Measurements from ENCODE around the gene BCAS4.
A peak's percentile ranks its signal among the peaks of the same experiment; 100 is the strongest.

BCAS4 gene

GRCh38 chr20:50865114-50865513, 70.3 kb downstream of the BCAS4 start:
- Histone ChIP-seq H3K4me1 (ENCODE audit: control insufficient read depth in 2 of 2, insufficient read depth in 1 of 2, low read depth in 1 of 2, low read length in 2 of 2) (peaks cover under 1 to 5% of the 10 kb centered on the region in 2 donors), H3K27ac (replicated peaks; ENCODE audit: low read length) (no peak overlapping the region), H3K79me1 (ENCODE audit: low read depth, low read length) (no peaks in the 10 kb centered on the region), H3K4me2 (ENCODE audit: insufficient read depth, low read length, poor library complexity, severe bottlenecking) (no peak overlapping the region), H2BK12ac (ENCODE audit: low read length) (no peak overlapping the region), H4K8ac (ENCODE audit: low read depth, low read length) (no peak overlapping the region), H4K91ac (ENCODE audit: low read depth, low read length, poor library complexity) (no peak overlapping the region), H3K4me3 (ENCODE audit: low read length in 2 of 2) (peak overlapping the region in 1 of 2 donors; percentile 8), H2AK5ac (ENCODE audit: low read depth, low read length) (peak overlapping the region; percentile 46), H2BK120ac (ENCODE audit: low read depth, low read length) (no peak overlapping the region), H2BK15ac (ENCODE audit: low read length) (no peak overlapping the region), H3K9ac (ENCODE audit: low read depth, low read length, poor library complexity) (no peak overlapping the region), H3K14ac (ENCODE audit: low read length) (no peak overlapping the region), H2BK5ac (ENCODE audit: low read length) (no peak overlapping the region), H3K9me3 (replicated peaks in 1 of 2; ENCODE audit: control insufficient read depth in 2 of 2, insufficient read depth in 1 of 2, low read depth in 1 of 2, low read length in 2 of 2) (no peaks in the 10 kb centered on the region), H3K4ac (ENCODE audit: low read length) (no peak overlapping the region), H3K18ac (ENCODE audit: low read length) (no peak overlapping the region), H2AFZ (ENCODE audit: low read length) (no peak overlapping the region), H3K27me3 (ENCODE audit: control insufficient read depth in 3 of 3, insufficient read depth in 3 of 3, low read depth in 1 of 3, low read length in 3 of 3) (no peaks in the 10 kb centered on the region), H3K36me3 (replicated peaks in 1 of 2; ENCODE audit: control insufficient read depth in 2 of 2, insufficient read depth in 2 of 2, low read length in 2 of 2) (peaks cover 0 to 2% of the 10 kb centered on the region in 2 donors), H3K23ac (ENCODE audit: low read depth, low read length, poor library complexity) (no peak overlapping the region)
- WGBS, 2 donors (ENCODE audit: extremely low coverage in 2 of 2, insufficient read length in 2 of 2, insufficient replicate concordance in 1 of 2) = no CpG with 5 or more reads among the region's 6 CpGs
- DNase-seq (ENCODE audit: low spot score) = no peak

GRCh38 chr20:50865591-50865990, 70.7 kb downstream of the BCAS4 start:
- no peak overlapping the region for H2BK120ac ChIP-seq (ENCODE audit: low read depth, low read length)
- no peak for DNase-seq (ENCODE audit: low spot score)
- WGBS, 2 donors (ENCODE audit: extremely low coverage in 2 of 2, insufficient read length in 2 of 2, insufficient replicate concordance in 1 of 2) = no CpG with 5 or more reads among the region's 7 CpGs

GRCh38 chr20:50866036-50866685, 71.3 kb downstream of the BCAS4 start:
- Histone ChIP-seq H3K9me3 (replicated peaks in 1 of 2; ENCODE audit: control insufficient read depth in 2 of 2, insufficient read depth in 1 of 2, low read depth in 1 of 2, low read length in 2 of 2) (no peaks in the 10 kb centered on the region), H3K18ac (ENCODE audit: low read length) (peak overlapping the region; percentile 41), H2BK120ac (ENCODE audit: low read depth, low read length) (no peak overlapping the region), H2AK5ac (ENCODE audit: low read depth, low read length) (no peak overlapping the region), H4K91ac (ENCODE audit: low read depth, low read length, poor library complexity) (no peak overlapping the region), H3K4me1 (ENCODE audit: control insufficient read depth in 2 of 2, insufficient read depth in 1 of 2, low read depth in 1 of 2, low read length in 2 of 2) (peaks cover 9 to 11% of the 10 kb centered on the region in 2 donors), H3K9ac (ENCODE audit: low read depth, low read length, poor library complexity) (peak overlapping the region; percentile 66), H3K4me2 (ENCODE audit: insufficient read depth, low read length, poor library complexity, severe bottlenecking) (no peak overlapping the region), H2BK12ac (ENCODE audit: low read length) (no peak overlapping the region), H2BK5ac (ENCODE audit: low read length) (no peak overlapping the region), H2AFZ (ENCODE audit: low read length) (no peak overlapping the region), H3K23ac (ENCODE audit: low read depth, low read length, poor library complexity) (no peak overlapping the region), H2BK15ac (ENCODE audit: low read length) (no peak overlapping the region), H4K8ac (ENCODE audit: low read depth, low read length) (no peak overlapping the region), H3K27me3 (ENCODE audit: control insufficient read depth in 3 of 3, insufficient read depth in 3 of 3, low read depth in 1 of 3, low read length in 3 of 3) (no peaks in the 10 kb centered on the region), H3K4me3 (ENCODE audit: low read length in 2 of 2) (no peak overlapping the region), H3K14ac (ENCODE audit: low read length) (no peak overlapping the region), H3K36me3 (replicated peaks in 1 of 2; ENCODE audit: control insufficient read depth in 2 of 2, insufficient read depth in 2 of 2, low read length in 2 of 2) (peaks cover 0 to 2% of the 10 kb centered on the region in 2 donors), H3K27ac (replicated peaks; ENCODE audit: low read length) (no peak overlapping the region), H3K4ac (ENCODE audit: low read length) (no peak overlapping the region), H3K79me1 (ENCODE audit: low read depth, low read length) (no peaks in the 10 kb centered on the region)
- no CpG with 5 or more reads among the region's 12 CpGs for WGBS, 2 donors (ENCODE audit: extremely low coverage in 2 of 2, insufficient read length in 2 of 2, insufficient replicate concordance in 1 of 2)
- no peak for DNase-seq (ENCODE audit: low spot score)

More at GRCh38 chr20:50865591-50865990, 70.7 kb downstream of the BCAS4 start:
- no peak overlapping the region for H2BK15ac ChIP-seq (ENCODE audit: low read length)
- no peak overlapping the region for H3K14ac ChIP-seq (ENCODE audit: low read length)
- H4K91ac ChIP-seq (ENCODE audit: low read depth, low read length, poor library complexity) = no peak overlapping the region
- no peak overlapping the region for H3K9ac ChIP-seq (ENCODE audit: low read depth, low read length, poor library complexity)
- no peak overlapping the region for H3K27ac ChIP-seq (replicated peaks; ENCODE audit: low read length)
- H3K18ac ChIP-seq (ENCODE audit: low read length) = peak overlapping the region; percentile 80
- peak overlapping the region; percentile 46 for H2AK5ac ChIP-seq (ENCODE audit: low read depth, low read length)
- no peaks in the 10 kb centered on the region for H3K79me1 ChIP-seq (ENCODE audit: low read depth, low read length)
- no peak overlapping the region for H2AFZ ChIP-seq (ENCODE audit: low read length)
- peaks cover 0 to 2% of the 10 kb centered on the region in 2 donors for H3K36me3 ChIP-seq (replicated peaks in 1 of 2; ENCODE audit: control insufficient read depth in 2 of 2, insufficient read depth in 2 of 2, low read length in 2 of 2)
- no peaks in the 10 kb centered on the region for H3K27me3 ChIP-seq (ENCODE audit: control insufficient read depth in 3 of 3, insufficient read depth in 3 of 3, low read depth in 1 of 3, low read length in 3 of 3)
- H2BK5ac ChIP-seq (ENCODE audit: low read length) = no peak overlapping the region
- no peak overlapping the region for H3K4me3 ChIP-seq (ENCODE audit: low read length in 2 of 2)
- no peak overlapping the region for H2BK12ac ChIP-seq (ENCODE audit: low read length)
- no peak overlapping the region for H3K4ac ChIP-seq (ENCODE audit: low read length)
- H3K4me2 ChIP-seq (ENCODE audit: insufficient read depth, low read length, poor library complexity, severe bottlenecking) = no peak overlapping the region
- no peak overlapping the region for H4K8ac ChIP-seq (ENCODE audit: low read depth, low read length)
- H3K4me1 ChIP-seq (ENCODE audit: control insufficient read depth in 2 of 2, insufficient read depth in 1 of 2, low read depth in 1 of 2, low read length in 2 of 2) = peaks cover 5 to 10% of the 10 kb centered on the region in 2 donors
- no peaks in the 10 kb centered on the region for H3K9me3 ChIP-seq (replicated peaks in 1 of 2; ENCODE audit: control insufficient read depth in 2 of 2, insufficient read depth in 1 of 2, low read depth in 1 of 2, low read length in 2 of 2)
- peak overlapping the region; percentile 17 for H3K23ac ChIP-seq (ENCODE audit: low read depth, low read length, poor library complexity)

- no peak for DNase-seq (ENCODE audit: low spot score)
- no CpG with 5 or more reads among the region's 9 CpGs for WGBS, 2 donors (ENCODE audit: extremely low coverage in 2 of 2, insufficient read length in 2 of 2, insufficient replicate concordance in 1 of 2)
Observed at GRCh38 chr20:50866831-50867230, 72.0 kb downstream of the BCAS4 start.

More at GRCh38 chr20:50866831-50867230, 72.0 kb downstream of the BCAS4 start:
- H3K23ac ChIP-seq (ENCODE audit: low read depth, low read length, poor library complexity) = no peak overlapping the region
- H4K8ac ChIP-seq (ENCODE audit: low read depth, low read length) = no peak overlapping the region
- H3K27me3 ChIP-seq (ENCODE audit: control insufficient read depth in 3 of 3, insufficient read depth in 3 of 3, low read depth in 1 of 3, low read length in 3 of 3) = no peaks in the 10 kb centered on the region
- H3K4me1 ChIP-seq (ENCODE audit: control insufficient read depth in 2 of 2, insufficient read depth in 1 of 2, low read depth in 1 of 2, low read length in 2 of 2) = peaks cover 14 to 18% of the 10 kb centered on the region in 2 donors
- H3K27ac ChIP-seq (replicated peaks; ENCODE audit: low read length) = no peak overlapping the region
- no peak overlapping the region for H2BK15ac ChIP-seq (ENCODE audit: low read length)
- H2AK5ac ChIP-seq (ENCODE audit: low read depth, low read length) = no peak overlapping the region
- no peak overlapping the region for H3K18ac ChIP-seq (ENCODE audit: low read length)
- no peak overlapping the region for H2BK12ac ChIP-seq (ENCODE audit: low read length)
- H4K91ac ChIP-seq (ENCODE audit: low read depth, low read length, poor library complexity) = no peak overlapping the region
- no peak overlapping the region for H3K4ac ChIP-seq (ENCODE audit: low read length)
- H3K14ac ChIP-seq (ENCODE audit: low read length) = no peak overlapping the region
- H3K4me2 ChIP-seq (ENCODE audit: insufficient read depth, low read length, poor library complexity, severe bottlenecking) = no peak overlapping the region
- H3K79me1 ChIP-seq (ENCODE audit: low read depth, low read length) = no peaks in the 10 kb centered on the region
- no peak overlapping the region for H3K9ac ChIP-seq (ENCODE audit: low read depth, low read length, poor library complexity)
- no peak overlapping the region for H2BK120ac ChIP-seq (ENCODE audit: low read depth, low read length)
- no peaks in the 10 kb centered on the region for H3K9me3 ChIP-seq (replicated peaks in 1 of 2; ENCODE audit: control insufficient read depth in 2 of 2, insufficient read depth in 1 of 2, low read depth in 1 of 2, low read length in 2 of 2)
- no peak overlapping the region for H2AFZ ChIP-seq (ENCODE audit: low read length)
- H3K36me3 ChIP-seq (replicated peaks in 1 of 2; ENCODE audit: control insufficient read depth in 2 of 2, insufficient read depth in 2 of 2, low read length in 2 of 2) = peaks cover 0 to 2% of the 10 kb centered on the region in 2 donors
- no peak overlapping the region for H2BK5ac ChIP-seq (ENCODE audit: low read length)
- H3K4me3 ChIP-seq (ENCODE audit: low read length in 2 of 2) = no peak overlapping the region

Measured in neuronal stem cell (in vitro differentiated cells).